ENCODE data around the gene ILDR2. TPM values are rescaled to one million over a fixed set of nuclear protein-coding genes. Genes with fewer than 3 reads are reported as not detected.

The ILDR2 gene
- total RNA-seq, 1 donor from 2014 or later: 0.56 TPM

DNA sequence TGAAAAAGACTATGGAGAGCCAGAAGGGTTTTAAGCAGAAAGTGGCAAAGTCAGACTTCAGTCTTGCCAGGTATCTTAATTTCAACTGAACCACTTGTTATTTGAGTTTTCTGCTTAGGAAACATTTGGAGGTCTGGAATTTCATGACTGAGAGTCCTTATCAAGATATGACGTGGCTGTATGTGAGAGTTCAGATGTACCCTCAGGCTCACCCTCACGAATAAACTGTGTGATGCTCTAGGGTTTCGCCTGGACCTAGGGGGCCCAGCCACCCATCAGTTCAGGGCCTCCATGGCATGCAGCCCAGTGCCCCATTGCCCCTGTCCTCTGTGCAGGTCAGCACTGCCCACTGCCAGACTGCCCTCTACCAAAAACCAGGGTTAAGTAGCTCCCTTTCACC, 68.7 kb downstream of the ILDR2 start:
- Mint-ChIP-seq H3K27ac (ENCODE audit: unreplicated experiment) (no peak overlapping the region), H3K4me3 (ENCODE audit: unreplicated experiment) (no peak overlapping the region), H3K4me1 (ENCODE audit: low read depth, unreplicated experiment) (no peaks in the 10 kb centered on the region), H3K9me3 (ENCODE audit: unreplicated experiment) (peaks cover under 1% of the 10 kb centered on the region), H3K36me3 (ENCODE audit: unreplicated experiment) (no peaks in the 10 kb centered on the region), H3K27me3 (ENCODE audit: unreplicated experiment) (no peaks in the 10 kb centered on the region)
- TF ChIP-seq, protein P1, sequence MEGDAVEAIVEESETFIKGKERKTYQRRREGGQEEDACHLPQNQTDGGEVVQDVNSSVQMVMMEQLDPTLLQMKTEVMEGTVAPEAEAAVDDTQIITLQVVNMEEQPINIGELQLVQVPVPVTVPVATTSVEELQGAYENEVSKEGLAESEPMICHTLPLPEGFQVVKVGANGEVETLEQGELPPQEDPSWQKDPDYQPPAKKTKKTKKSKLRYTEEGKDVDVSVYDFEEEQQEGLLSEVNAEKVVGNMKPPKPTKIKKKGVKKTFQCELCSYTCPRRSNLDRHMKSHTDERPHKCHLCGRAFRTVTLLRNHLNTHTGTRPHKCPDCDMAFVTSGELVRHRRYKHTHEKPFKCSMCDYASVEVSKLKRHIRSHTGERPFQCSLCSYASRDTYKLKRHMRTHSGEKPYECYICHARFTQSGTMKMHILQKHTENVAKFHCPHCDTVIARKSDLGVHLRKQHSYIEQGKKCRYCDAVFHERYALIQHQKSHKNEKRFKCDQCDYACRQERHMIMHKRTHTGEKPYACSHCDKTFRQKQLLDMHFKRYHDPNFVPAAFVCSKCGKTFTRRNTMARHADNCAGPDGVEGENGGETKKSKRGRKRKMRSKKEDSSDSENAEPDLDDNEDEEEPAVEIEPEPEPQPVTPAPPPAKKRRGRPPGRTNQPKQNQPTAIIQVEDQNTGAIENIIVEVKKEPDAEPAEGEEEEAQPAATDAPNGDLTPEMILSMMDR (IDR thresholded peaks at IDR 0.05; ENCODE audit: partially characterized antibody, unreplicated experiment): no peak
- no peak for DNase-seq

DNA sequence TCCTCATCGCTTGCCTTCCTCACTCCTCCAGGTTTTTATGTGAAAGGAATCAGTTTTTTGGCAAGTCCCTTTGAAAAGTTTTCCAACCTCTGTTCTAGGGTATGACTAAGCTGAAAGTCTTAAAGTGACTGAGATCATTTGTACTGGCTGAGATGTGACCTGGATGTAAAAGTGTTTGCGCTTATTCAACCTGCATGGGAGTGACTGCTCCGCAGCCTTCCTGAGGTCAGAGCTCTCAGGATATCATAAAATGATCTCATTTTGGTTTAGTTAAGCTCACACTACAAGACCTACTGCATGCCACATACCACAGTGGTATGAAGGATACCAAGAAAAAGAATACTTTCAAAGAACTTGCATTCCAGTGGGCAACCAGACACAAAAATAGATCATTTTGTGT, 69.4 kb downstream of the ILDR2 start:
- Mint-ChIP-seq H3K27ac (ENCODE audit: unreplicated experiment) (no peak overlapping the region), H3K27me3 (ENCODE audit: unreplicated experiment) (no peaks in the 10 kb centered on the region), H3K9me3 (ENCODE audit: unreplicated experiment) (no peaks in the 10 kb centered on the region), H3K4me3 (ENCODE audit: unreplicated experiment) (no peak overlapping the region), H3K36me3 (ENCODE audit: unreplicated experiment) (no peaks in the 10 kb centered on the region), H3K4me1 (ENCODE audit: low read depth, unreplicated experiment) (no peaks in the 10 kb centered on the region)
- TF ChIP-seq, protein P1 (IDR thresholded peaks at IDR 0.05; ENCODE audit: partially characterized antibody, unreplicated experiment): no peak
- no peak for DNase-seq

GRCh38 chr1:166905136-166905535, 70.2 kb downstream of the ILDR2 start:
- Mint-ChIP-seq H3K27me3 (ENCODE audit: unreplicated experiment) (no peaks in the 10 kb centered on the region), H3K9me3 (ENCODE audit: unreplicated experiment) (no peaks in the 10 kb centered on the region), H3K36me3 (ENCODE audit: unreplicated experiment) (no peaks in the 10 kb centered on the region), H3K4me3 (ENCODE audit: unreplicated experiment) (no peak overlapping the region), H3K27ac (ENCODE audit: unreplicated experiment) (no peak overlapping the region), H3K4me1 (ENCODE audit: low read depth, unreplicated experiment) (no peaks in the 10 kb centered on the region)
- TF ChIP-seq, protein P1 (IDR thresholded peaks at IDR 0.05; ENCODE audit: partially characterized antibody, unreplicated experiment): no peak
- DNase-seq: no peak

DNA sequence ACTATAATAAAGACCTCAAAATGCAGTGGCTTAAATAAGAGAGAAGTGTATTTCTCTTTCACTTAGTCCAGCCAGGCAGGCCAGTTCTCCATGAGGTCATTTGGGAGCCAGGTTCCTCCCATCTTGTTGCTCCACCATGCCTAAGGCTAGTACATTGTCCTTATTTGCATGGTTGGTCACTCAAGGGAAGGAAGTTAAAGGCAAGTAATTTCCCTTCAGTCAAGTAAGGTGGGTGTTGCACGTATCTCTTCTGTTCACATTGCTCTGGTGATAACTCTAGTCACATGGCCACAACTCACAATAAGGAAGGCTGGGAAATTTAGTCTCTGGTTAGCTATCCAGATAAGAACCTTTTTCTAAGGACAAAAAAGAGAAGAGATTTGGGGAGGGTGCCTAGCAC, 72.1 kb downstream of the ILDR2 start:
- no peaks in the 10 kb centered on the region for H3K9me3 Mint-ChIP-seq (ENCODE audit: unreplicated experiment)

GRCh38 chr1:166902279-166902678, 73.1 kb downstream of the ILDR2 start:
- Mint-ChIP-seq H3K9me3 (ENCODE audit: unreplicated experiment) (no peaks in the 10 kb centered on the region), H3K27ac (ENCODE audit: unreplicated experiment) (no peak overlapping the region), H3K36me3 (ENCODE audit: unreplicated experiment) (no peaks in the 10 kb centered on the region), H3K27me3 (ENCODE audit: unreplicated experiment) (no peaks in the 10 kb centered on the region), H3K4me3 (ENCODE audit: unreplicated experiment) (no peak overlapping the region), H3K4me1 (ENCODE audit: low read depth, unreplicated experiment) (no peaks in the 10 kb centered on the region)
- TF ChIP-seq, protein P1 (IDR thresholded peaks at IDR 0.05; ENCODE audit: partially characterized antibody, unreplicated experiment): no peak
- no peak for DNase-seq

More for the DNA sequence above, 72.1 kb downstream of the ILDR2 start:
- H3K27me3 Mint-ChIP-seq (ENCODE audit: unreplicated experiment): no peaks in the 10 kb centered on the region
- H3K27ac Mint-ChIP-seq (ENCODE audit: unreplicated experiment): no peak overlapping the region
- DNase-seq: no peak
- H3K4me1 Mint-ChIP-seq (ENCODE audit: low read depth, unreplicated experiment): no peaks in the 10 kb centered on the region
- H3K4me3 Mint-ChIP-seq (ENCODE audit: unreplicated experiment): no peak overlapping the region
- no peaks in the 10 kb centered on the region for H3K36me3 Mint-ChIP-seq (ENCODE audit: unreplicated experiment)
- TF ChIP-seq, protein P1 (IDR thresholded peaks at IDR 0.05; ENCODE audit: partially characterized antibody, unreplicated experiment): no peak

Data from glutamatergic neuron (in vitro differentiated cells).